Naive thymus-derived CD4-positive, alpha-beta T cell (primary cell): Measurements from ENCODE around the gene WSB1. TPM values are rescaled to one million over a fixed set of nuclear protein-coding genes. Genes with fewer than 3 reads are reported as not detected.

ENCODE experiments used
- ATAC-seq: fragments of 150-1000 bp; cut with Tn5 transposase; 2 replicates; pipeline ENCODE4 v1.10.0; 2021; ENCODE audit warnings: mild to moderate bottlenecking, moderate library complexity
- CTCF ChIA-PET: fragments of 350-600 bp; sonication (Branson Sonifier 250); formaldehyde crosslinking; loops from one replicate; lab custom pipeline; 2021; ENCODE audit warnings: antibody characterized with exemption; lab: Charles Lee
- POLR2A ChIA-PET: fragments of 350-600 bp; sonication (Branson Sonifier 250); formaldehyde crosslinking; loops from one replicate; lab custom pipeline; 2021; ENCODE audit warnings: antibody characterized with exemption, inconsistent platforms; lab: Charles Lee
- DNase-seq, 9 donors: peaks; one replicate each; pipeline versions ENCODE4 v3.0.0 to v3.0.0-alpha.2; 2020 to 2022; ENCODE audit warnings: mixed read lengths in 1 of 9
- H3K27ac ChIP-seq: one replicate; pipeline ENCODE4 v1.7.0; 2013; ENCODE audit warnings: mild to moderate bottlenecking, low read depth, low read length, moderate library complexity
- H3K27me3 ChIP-seq, 2 donors: one replicate each; pipeline ENCODE4 v1.7.0; 2013; ENCODE audit warnings: low read length in 2 of 2, mild to moderate bottlenecking in 2 of 2, moderate library complexity in 2 of 2; ENCODE audit not compliant: control insufficient read depth in 2 of 2, insufficient read depth in 2 of 2
- H3K36me3 ChIP-seq, 3 experiments: 1 replicate in 2 of 3; 2 replicates in 1 of 3; pipeline ENCODE4 v1.7.0; 2013; ENCODE audit warnings: low read length in 3 of 3, mild to moderate bottlenecking in 3 of 3, moderate library complexity in 1 of 3; ENCODE audit not compliant: insufficient read depth in 3 of 3, control insufficient read depth in 2 of 3
- H3K4me1 ChIP-seq, 2 donors: one replicate each; pipeline ENCODE4 v1.7.0; 2013; ENCODE audit warnings: low read length in 2 of 2, mild to moderate bottlenecking in 2 of 2, moderate library complexity in 1 of 2; ENCODE audit not compliant: control insufficient read depth in 2 of 2, insufficient read depth in 2 of 2
- H3K4me3 ChIP-seq: 2 replicates; pipeline ENCODE4 v1.7.0; 2013; ENCODE audit warnings: mild to moderate bottlenecking, low read length
- H3K9me3 ChIP-seq, 3 experiments: 1 replicate in 2 of 3; 2 replicates in 1 of 3; pipeline ENCODE4 v1.7.0; 2013; ENCODE audit warnings: low read length in 3 of 3; ENCODE audit not compliant: control insufficient read depth in 2 of 3
- H3K27ac Mint-ChIP-seq, 9 donors: one replicate each; pipeline ENCODE4 v1.8.0; 2020 to 2022; ENCODE audit warnings: mixed read lengths in 9 of 9, mild to moderate bottlenecking in 8 of 9, moderate library complexity in 5 of 9, inconsistent platforms in 2 of 9
- H3K27me3 Mint-ChIP-seq, 5 donors: one replicate each; pipeline ENCODE4 v1.8.0; 2021 to 2022; ENCODE audit warnings: mixed read lengths in 5 of 5, mild to moderate bottlenecking in 1 of 5
- H3K36me3 Mint-ChIP-seq, 5 donors: one replicate each; pipeline ENCODE4 v1.8.0; 2020 to 2022; ENCODE audit warnings: mixed read lengths in 5 of 5, mild to moderate bottlenecking in 3 of 5, inconsistent platforms in 1 of 5
- H3K4me1 Mint-ChIP-seq, 7 donors: one replicate each; pipeline ENCODE4 v1.8.0; 2020 to 2022; ENCODE audit warnings: mixed read lengths in 7 of 7, mild to moderate bottlenecking in 3 of 7, inconsistent platforms in 1 of 7
- H3K4me3 Mint-ChIP-seq, 10 donors: one replicate each; pipeline ENCODE4 v1.8.0; 2020 to 2022; ENCODE audit warnings: mild to moderate bottlenecking in 10 of 10, mixed read lengths in 10 of 10, moderate library complexity in 6 of 10, inconsistent platforms in 2 of 10
- H3K9me3 Mint-ChIP-seq, 11 donors: one replicate each; pipeline ENCODE4 v1.8.0; 2020 to 2022; ENCODE audit warnings: mixed read lengths in 11 of 11, mild to moderate bottlenecking in 4 of 11, inconsistent platforms in 1 of 11, moderate library complexity in 1 of 11
- intact Hi-C, 2 donors: fragments of 100-400 bp; cut with micrococcal nuclease; formaldehyde crosslinking; loops; one replicate each; pipeline ENCODE4 v1.15.1; 2023
- microRNA-seq: library from miRNA; unstranded; fragments of <30 nt; microRNA quantifications from one replicate; pipeline ENCODE4 v1.2.0, GENCODE V29; 2022; ENCODE audit warnings: borderline microRNAs expressed
- polyA plus RNA-seq, 2 donors: library from polyadenylated mRNA; unstranded; fragments of 300-500 nt; fragmentation: Illumina TruSeq; gene quantifications; one replicate each; pipeline ENCODE4 v1.2.3, GENCODE V29; 2021
- total RNA-seq, 6 experiments: library from RNA in 5 of 6; stranded (reverse) in 5 of 6; gene quantifications; 1 replicate in 5 of 6; 2 replicates in 1 of 6; pipeline ENCODE4 v1.2.3 and lab custom pipeline; 2021 to 2026

Gene WSB1
- total and polyA plus RNA-seq, 7 experiments from 2014 or later, result 110 to 204 (median 140) TPM

GRCh38 chr17:27361695-27362094, 67.8 kb downstream of the WSB1 start:
- H3K4me3 Mint-ChIP-seq, result no peak overlapping the region
- H3K27me3 Mint-ChIP-seq, result peaks cover 0 to 4% (median 0%) of the 10 kb centered on the region in 5 donors
- Histone ChIP-seq H3K27ac (no peak overlapping the region), H3K4me1 (no peaks in the 10 kb centered on the region), H3K36me3 (no peaks in the 10 kb centered on the region), H3K9me3 (no peaks in the 10 kb centered on the region), H3K27me3 (no peaks in the 10 kb centered on the region), H3K4me3 (no peak overlapping the region)
- DNase-seq, result no peak
- ChIA-PET CTCF (no interaction called here), POLR2A (no interaction called here)
- no peak for ATAC-seq
- peak overlapping the region in 1 of 9 donors; percentile 53 for H3K27ac Mint-ChIP-seq
- peaks cover 0 to 3% (median 0%) of the 10 kb centered on the region in 7 donors for H3K4me1 Mint-ChIP-seq
- no peaks in the 10 kb centered on the region for H3K9me3 Mint-ChIP-seq
- intact Hi-C loops, result no loop called here
- H3K36me3 Mint-ChIP-seq, result no peaks in the 10 kb centered on the region

GRCh38 chr17:27362503-27362902, 68.6 kb downstream of the WSB1 start:
- no peak for ATAC-seq

GRCh38 chr17:27362909-27363308, 69.0 kb downstream of the WSB1 start:
- Histone ChIP-seq H3K9me3 (no peaks in the 10 kb centered on the region), H3K27me3 (no peaks in the 10 kb centered on the region), H3K27ac (no peak overlapping the region), H3K36me3 (no peaks in the 10 kb centered on the region), H3K4me1 (no peaks in the 10 kb centered on the region), H3K4me3 (no peak overlapping the region)
- Mint-ChIP-seq H3K4me1 (peaks cover 0 to 3% (median 0%) of the 10 kb centered on the region in 7 donors), H3K36me3 (no peaks in the 10 kb centered on the region), H3K4me3 (no peak overlapping the region), H3K9me3 (no peaks in the 10 kb centered on the region), H3K27ac (no peak overlapping the region), H3K27me3 (peaks cover 0 to 4% (median 0%) of the 10 kb centered on the region in 5 donors)
- ATAC-seq (no peak), DNase-seq (no peak)
- POLR2A ChIA-PET, result no interaction called here
- CTCF ChIA-PET, result no interaction called here
- intact Hi-C loops, result no loop called here

More at GRCh38 chr17:27362503-27362902, 68.6 kb downstream of the WSB1 start:
- POLR2A ChIA-PET, result no interaction called here
- DNase-seq, result no peak
- Mint-ChIP-seq H3K4me3 (no peak overlapping the region), H3K36me3 (no peaks in the 10 kb centered on the region), H3K27me3 (peaks cover 0 to 4% (median 0%) of the 10 kb centered on the region in 5 donors), H3K9me3 (no peaks in the 10 kb centered on the region), H3K27ac (no peak overlapping the region), H3K4me1 (peaks cover 0 to 3% (median 0%) of the 10 kb centered on the region in 7 donors)
- Histone ChIP-seq H3K4me3 (no peak overlapping the region), H3K27ac (no peak overlapping the region), H3K36me3 (no peaks in the 10 kb centered on the region), H3K27me3 (no peaks in the 10 kb centered on the region), H3K9me3 (no peaks in the 10 kb centered on the region), H3K4me1 (no peaks in the 10 kb centered on the region)
- intact Hi-C loops, result no loop called here
- CTCF ChIA-PET, result no interaction called here

- Histone ChIP-seq H3K4me1 (no peaks in the 10 kb centered on the region), H3K9me3 (no peaks in the 10 kb centered on the region), H3K4me3 (no peak overlapping the region), H3K27me3 (no peaks in the 10 kb centered on the region), H3K36me3 (no peaks in the 10 kb centered on the region), H3K27ac (no peak overlapping the region)
- intact Hi-C loops, result no loop called here
- DNase-seq (no peak), ATAC-seq (no peak)
- peak overlapping the region in 1 of 9 donors; percentile 45 for H3K27ac Mint-ChIP-seq
- ChIA-PET POLR2A (no interaction called here), CTCF (no interaction called here)
- peaks cover 0 to 4% (median 0%) of the 10 kb centered on the region in 5 donors for H3K27me3 Mint-ChIP-seq
- no peaks in the 10 kb centered on the region for H3K36me3 Mint-ChIP-seq
- no peak overlapping the region for H3K4me3 Mint-ChIP-seq
- no peaks in the 10 kb centered on the region for H3K9me3 Mint-ChIP-seq
- H3K4me1 Mint-ChIP-seq, result peaks cover 0 to 3% (median 0%) of the 10 kb centered on the region in 7 donors
Measured at GRCh38 chr17:27363326-27363725, 69.4 kb downstream of the WSB1 start.

Small RNAs within 50 kb of the gene (microRNA-seq; reads per million reads assigned to microRNA genes)
- gene MIR4522, result not detected

Other genes with a start within 250 kb of the WSB1 start
- gene KSR1, start 162.3 kb downstream of the WSB1 start, total RNA-seq, result 10 to 100 TPM; 22.5 to 96.4 (median 27.8) TPM
- 1 to 10 TPM in 1 of 2 donors, under 1 TPM in 1; 0.52 to 1.8 TPM for gene KSR1, start 162.3 kb downstream of the WSB1 start, polyA plus RNA-seq